ENCODE data around the gene PPM1J. TPM values are rescaled to one million over a fixed set of nuclear protein-coding genes. Genes with fewer than 3 reads are reported as not detected.

PPM1J gene
- total RNA-seq, 1 experiment from 2014 or later = 0.52 TPM

GRCh38 chr1:112694363-112694929 lies 20.7 kb downstream of the PPM1J start:
- no TSS peak for BruUV-seq (replicated peaks)
- Histone ChIP-seq H3K4me3 (ENCODE audit: low read depth, low read length, poor library complexity, severe bottlenecking) (no peak overlapping the region), H3K27me3 (replicated peaks; ENCODE audit: insufficient read depth, low read depth, low read length, poor library complexity) (no peaks in the 10 kb centered on the region), H3K27ac (ENCODE audit: low read depth, low read length, poor library complexity, severe bottlenecking) (no peak overlapping the region), H3K4me1 (ENCODE audit: insufficient read depth, low read length, poor library complexity, severe bottlenecking) (no peaks in the 10 kb centered on the region), H3K9me3 (ENCODE audit: low read depth, low read length, poor library complexity, severe bottlenecking) (no peaks in the 10 kb centered on the region), H3K36me3 (ENCODE audit: insufficient read depth, low read length, poor library complexity, severe bottlenecking) (peaks cover 70% of the 10 kb centered on the region)
- TF ChIP-seq EZH2 (IDR thresholded peaks at IDR 0.05; ENCODE audit: borderline replicate concordance, low read depth, low read length, poor library complexity, severe bottlenecking) = no peak
- TF ChIP-seq CTCF (conservative IDR thresholded peaks at IDR 0.05; ENCODE audit: low read depth, low read length) = no peak
- intact Hi-C loops (cut with micrococcal nuclease; ENCODE audit: unreplicated experiment) = no loop called here
- POLR2A ChIA-PET (ENCODE audit: low non-redundant PET) = no interaction called here
- CTCF ChIA-PET = interaction anchor here (0.6 kb wide), 1 partner anchor 10 kb away, joined by 3 read pairs; no protein-coding TSS in a partner anchor
- no peak for DNase-seq (ENCODE audit: low spot score)

- Histone ChIP-seq H3K36me3 (ENCODE audit: insufficient read depth, low read length, poor library complexity, severe bottlenecking) (peaks cover 63% of the 10 kb centered on the region), H3K27ac (ENCODE audit: low read depth, low read length, poor library complexity, severe bottlenecking) (no peak overlapping the region), H3K27me3 (replicated peaks; ENCODE audit: insufficient read depth, low read depth, low read length, poor library complexity) (no peaks in the 10 kb centered on the region), H3K4me3 (ENCODE audit: low read depth, low read length, poor library complexity, severe bottlenecking) (no peak overlapping the region), H3K4me1 (ENCODE audit: insufficient read depth, low read length, poor library complexity, severe bottlenecking) (no peaks in the 10 kb centered on the region), H3K9me3 (ENCODE audit: low read depth, low read length, poor library complexity, severe bottlenecking) (no peaks in the 10 kb centered on the region)
- POLR2A ChIA-PET (ENCODE audit: low non-redundant PET) = no interaction called here
- no peak for DNase-seq (ENCODE audit: low spot score)
- CTCF ChIA-PET = no interaction called here
- no TSS peak for BruUV-seq (replicated peaks)
- intact Hi-C loops (cut with micrococcal nuclease; ENCODE audit: unreplicated experiment) = no loop called here
- TF ChIP-seq EZH2 (IDR thresholded peaks at IDR 0.05; ENCODE audit: borderline replicate concordance, low read depth, low read length, poor library complexity, severe bottlenecking) = no peak
- no peak for TF ChIP-seq CTCF (conservative IDR thresholded peaks at IDR 0.05; ENCODE audit: low read depth, low read length)
These were observed 21.3 kb downstream of the PPM1J start for GRCh38 chr1:112693821-112694220.

- no peak for DNase-seq (ENCODE audit: low spot score)
- no peaks in the 10 kb centered on the region for H3K4me1 ChIP-seq (ENCODE audit: insufficient read depth, low read length, poor library complexity, severe bottlenecking)
- H3K4me3 ChIP-seq (ENCODE audit: low read depth, low read length, poor library complexity, severe bottlenecking) = no peak overlapping the region
- no peak overlapping the region for H3K27ac ChIP-seq (ENCODE audit: low read depth, low read length, poor library complexity, severe bottlenecking)
- H3K27me3 ChIP-seq (replicated peaks; ENCODE audit: insufficient read depth, low read depth, low read length, poor library complexity) = no peaks in the 10 kb centered on the region
- CTCF ChIA-PET = no interaction called here
- no TSS peak for BruUV-seq (replicated peaks)
- peaks cover 52% of the 10 kb centered on the region for H3K36me3 ChIP-seq (ENCODE audit: insufficient read depth, low read length, poor library complexity, severe bottlenecking)
- POLR2A ChIA-PET (ENCODE audit: low non-redundant PET) = no interaction called here
- no peaks in the 10 kb centered on the region for H3K9me3 ChIP-seq (ENCODE audit: low read depth, low read length, poor library complexity, severe bottlenecking)
- TF ChIP-seq EZH2 (IDR thresholded peaks at IDR 0.05; ENCODE audit: borderline replicate concordance, low read depth, low read length, poor library complexity, severe bottlenecking) = no peak
- intact Hi-C loops (cut with micrococcal nuclease; ENCODE audit: unreplicated experiment) = no loop called here
These were observed 22.5 kb downstream of the PPM1J start for GRCh38 chr1:112692681-112693080.

- Histone ChIP-seq H3K27ac (ENCODE audit: low read depth, low read length, poor library complexity, severe bottlenecking) (no peak overlapping the region), H3K27me3 (replicated peaks; ENCODE audit: insufficient read depth, low read depth, low read length, poor library complexity) (no peaks in the 10 kb centered on the region), H3K36me3 (ENCODE audit: insufficient read depth, low read length, poor library complexity, severe bottlenecking) (peaks cover 34% of the 10 kb centered on the region), H3K4me1 (ENCODE audit: insufficient read depth, low read length, poor library complexity, severe bottlenecking) (no peaks in the 10 kb centered on the region), H3K9me3 (ENCODE audit: low read depth, low read length, poor library complexity, severe bottlenecking) (no peaks in the 10 kb centered on the region), H3K4me3 (ENCODE audit: low read depth, low read length, poor library complexity, severe bottlenecking) (no peak overlapping the region)
- DNase-seq (ENCODE audit: low spot score) = no peak
- ChIA-PET CTCF (no interaction called here), POLR2A (ENCODE audit: low non-redundant PET) (no interaction called here)
- no TSS peak for BruUV-seq (replicated peaks)
- intact Hi-C loops (cut with micrococcal nuclease; ENCODE audit: unreplicated experiment) = no loop called here
- TF ChIP-seq CTCF (conservative IDR thresholded peaks at IDR 0.05; ENCODE audit: low read depth, low read length) (no peak), EZH2 (IDR thresholded peaks at IDR 0.05; ENCODE audit: borderline replicate concordance, low read depth, low read length, poor library complexity, severe bottlenecking) (no peak)
These were observed 25.3 kb downstream of the PPM1J start for GRCh38 chr1:112689842-112690237.
